HFF-Myc (cell line): ENCODE results near the gene DEK.

Experiments used
- DNase-seq: peaks from one replicate; pipeline ENCODE4 v3.0.0-alpha.2; 2011; ENCODE audit warnings: low read depth; ENCODE audit errors: extremely low read depth
- H3K4me3 ChIP-seq: replicated peaks from 2 replicates; pipeline ENCODE4 v1.5.1; 2011; ENCODE audit warnings: low read depth, mild to moderate bottlenecking, control low read depth, low read length
- TF ChIP-seq, protein P1 (sequence below): IDR thresholded peaks from 2 replicates; pipeline ENCODE4 v1.5.1; 2012; ENCODE audit warnings: mild to moderate bottlenecking, low read depth, low read length, control low read depth; ENCODE audit errors: missing control alignments

DEK gene

DNA sequence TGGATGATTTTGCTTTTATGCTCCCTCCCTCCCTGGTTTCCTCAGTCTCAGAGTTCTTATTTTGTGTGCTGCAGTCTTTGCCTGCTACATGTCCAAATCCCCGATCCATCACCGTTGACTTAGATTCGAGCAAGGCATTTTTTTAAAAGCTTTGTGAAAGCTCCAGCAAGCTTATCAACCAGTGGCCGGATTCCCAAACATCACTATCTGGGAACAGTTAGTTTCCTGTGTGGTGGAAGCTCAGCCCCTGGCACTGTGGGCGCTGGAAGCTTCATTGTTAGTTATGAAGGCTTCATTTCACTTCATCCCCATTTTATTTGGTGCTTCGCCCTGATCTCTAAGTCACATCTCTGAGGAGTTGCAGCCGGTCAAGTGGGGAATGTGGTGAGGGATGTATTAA, 44.7 kb downstream of the DEK start:
- H3K4me3 ChIP-seq: no peak overlapping the region
- no peak for DNase-seq
- TF ChIP-seq, protein P1, sequence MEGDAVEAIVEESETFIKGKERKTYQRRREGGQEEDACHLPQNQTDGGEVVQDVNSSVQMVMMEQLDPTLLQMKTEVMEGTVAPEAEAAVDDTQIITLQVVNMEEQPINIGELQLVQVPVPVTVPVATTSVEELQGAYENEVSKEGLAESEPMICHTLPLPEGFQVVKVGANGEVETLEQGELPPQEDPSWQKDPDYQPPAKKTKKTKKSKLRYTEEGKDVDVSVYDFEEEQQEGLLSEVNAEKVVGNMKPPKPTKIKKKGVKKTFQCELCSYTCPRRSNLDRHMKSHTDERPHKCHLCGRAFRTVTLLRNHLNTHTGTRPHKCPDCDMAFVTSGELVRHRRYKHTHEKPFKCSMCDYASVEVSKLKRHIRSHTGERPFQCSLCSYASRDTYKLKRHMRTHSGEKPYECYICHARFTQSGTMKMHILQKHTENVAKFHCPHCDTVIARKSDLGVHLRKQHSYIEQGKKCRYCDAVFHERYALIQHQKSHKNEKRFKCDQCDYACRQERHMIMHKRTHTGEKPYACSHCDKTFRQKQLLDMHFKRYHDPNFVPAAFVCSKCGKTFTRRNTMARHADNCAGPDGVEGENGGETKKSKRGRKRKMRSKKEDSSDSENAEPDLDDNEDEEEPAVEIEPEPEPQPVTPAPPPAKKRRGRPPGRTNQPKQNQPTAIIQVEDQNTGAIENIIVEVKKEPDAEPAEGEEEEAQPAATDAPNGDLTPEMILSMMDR: no peak

DNA sequence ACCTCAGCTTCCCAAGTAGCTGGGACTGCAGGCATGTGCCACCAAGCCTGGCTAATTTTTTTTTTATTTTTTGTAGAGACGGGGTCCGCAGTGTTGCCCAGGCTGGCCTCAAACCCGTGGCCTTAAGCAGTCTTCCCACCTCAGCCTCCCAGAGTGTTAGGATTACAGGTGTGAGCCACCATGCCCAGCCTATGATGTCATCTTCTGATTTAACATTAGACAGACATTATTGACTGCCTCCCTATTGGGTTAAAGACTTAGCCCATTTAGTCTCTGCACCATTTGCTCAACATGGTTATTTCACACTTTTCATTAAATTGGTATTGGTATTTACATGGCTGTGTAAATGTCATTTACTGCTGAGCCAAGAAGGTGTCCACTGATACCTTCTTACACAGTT, 46.1 kb downstream of the DEK start:
- no peak for DNase-seq
- H3K4me3 ChIP-seq: no peak overlapping the region
- TF ChIP-seq, protein P1: no peak

DNA sequence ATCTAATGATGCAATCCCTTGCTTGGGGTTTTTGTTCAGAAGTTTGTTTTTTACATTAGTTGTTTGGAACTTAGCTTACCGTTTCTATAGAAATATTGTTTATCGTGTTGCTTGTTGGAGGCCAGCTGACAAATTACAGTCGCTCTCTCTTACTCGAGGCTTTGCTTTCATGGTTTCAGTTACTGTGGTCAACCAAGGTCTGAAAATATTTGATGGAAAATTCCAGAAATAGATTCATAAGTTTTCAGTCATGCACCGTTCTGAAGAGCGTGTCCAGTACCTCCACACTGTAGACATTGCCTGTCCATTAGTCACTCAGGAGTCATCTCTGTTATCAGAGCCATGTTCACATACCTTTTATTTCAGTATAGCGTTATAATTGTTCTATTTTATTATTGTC, 47.9 kb downstream of the DEK start:
- no peak for DNase-seq
- no peak overlapping the region for H3K4me3 ChIP-seq
- TF ChIP-seq, protein P1: no peak

DNA sequence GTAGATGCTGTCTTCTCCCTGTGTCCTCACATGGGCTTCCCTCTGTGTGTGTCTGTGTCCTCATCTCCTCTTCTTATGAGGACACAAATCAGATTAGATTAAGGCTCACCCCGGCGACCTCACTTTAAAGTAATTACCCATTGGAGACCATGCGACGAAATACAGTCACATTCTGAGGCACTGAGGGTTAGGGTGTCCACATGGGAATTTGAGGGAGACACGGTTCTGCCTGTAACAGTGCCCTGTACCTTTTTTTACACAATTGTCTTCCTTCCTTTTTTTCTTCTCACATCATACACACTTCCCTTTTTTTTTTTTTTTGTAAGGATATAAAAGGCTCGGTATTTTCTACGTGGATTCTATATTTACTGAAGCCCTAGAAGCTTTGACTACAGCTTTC, 48.9 kb downstream of the DEK start:
- TF ChIP-seq, protein P1: no peak
- no peak overlapping the region for H3K4me3 ChIP-seq
- DNase-seq: no peak

DNA sequence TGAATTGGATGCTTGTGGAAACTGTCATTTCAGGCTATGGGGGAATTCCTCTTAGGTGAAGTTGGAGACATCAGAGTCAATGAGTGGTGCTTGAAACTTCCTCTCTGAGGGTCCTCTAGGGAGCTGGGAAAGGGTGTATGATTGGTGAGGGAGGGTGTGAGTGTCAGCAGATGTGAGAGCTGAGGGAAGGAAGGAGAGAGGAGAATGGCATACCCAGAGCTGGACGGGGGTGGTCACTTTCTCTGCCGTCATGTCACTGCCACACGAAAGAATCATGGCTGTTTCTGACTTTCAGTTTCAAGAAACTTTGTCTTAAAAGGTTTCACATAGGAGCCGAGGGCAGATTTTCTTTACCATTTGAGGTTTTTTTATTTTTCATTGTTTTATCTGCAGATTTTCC, 50.3 kb downstream of the DEK start:
- TF ChIP-seq, protein P1: no peak
- H3K4me3 ChIP-seq: no peak overlapping the region
- no peak for DNase-seq

DNA sequence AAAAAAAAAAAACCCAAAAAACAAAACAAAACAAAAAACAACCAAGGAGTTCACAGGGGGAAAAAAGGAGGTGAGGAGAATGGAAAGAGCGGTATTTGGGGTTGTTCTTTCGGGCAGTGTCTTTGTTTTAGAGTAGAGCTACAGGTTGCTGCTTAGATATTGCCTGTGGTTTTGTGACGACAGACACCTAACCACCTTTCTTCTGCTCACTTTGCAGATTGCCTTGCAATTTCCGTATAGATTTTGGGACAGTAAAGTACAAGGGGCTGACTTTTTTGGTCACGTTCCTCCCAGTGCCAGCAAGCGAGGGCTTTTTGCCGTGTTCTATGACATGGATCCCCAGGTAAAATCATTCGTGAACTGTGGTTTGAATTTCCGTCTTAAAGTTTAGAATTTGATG, 50.9 kb downstream of the DEK start:
- TF ChIP-seq, protein P1: no peak
- H3K4me3 ChIP-seq: no peak overlapping the region
- DNase-seq: no peak

DNA sequence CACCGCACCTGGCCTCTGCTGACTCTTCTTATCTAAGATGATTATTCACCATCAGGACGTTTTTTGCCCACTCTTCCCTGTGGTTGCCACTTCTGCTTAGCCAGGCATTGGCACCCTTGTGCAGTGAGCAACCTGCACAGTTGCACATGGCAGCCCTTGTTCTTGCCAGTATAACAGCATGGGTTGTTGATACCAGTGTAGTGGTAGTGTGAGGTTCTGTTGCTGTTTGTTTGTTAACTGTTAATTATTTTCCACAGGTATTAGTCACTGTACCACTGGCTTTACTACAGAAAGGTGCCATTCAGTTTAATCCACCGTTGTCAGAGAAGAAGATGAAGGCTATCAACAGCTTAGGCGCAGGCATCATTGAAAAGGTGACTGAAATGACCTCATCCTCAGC, 52.1 kb downstream of the DEK start:
- DNase-seq: no peak
- TF ChIP-seq, protein P1: no peak

More for the DNA sequence above, 52.1 kb downstream of the DEK start:
- H3K4me3 ChIP-seq: no peak overlapping the region
